Occipital lobe (tissue), 2 donors: ENCODE measurements around the gene GAR1. TPM values are rescaled to one million over a fixed set of nuclear protein-coding genes. Genes with fewer than 3 reads are reported as not detected.
"Not testable (repeated sequence)": the region's sequence is repeated elsewhere in the genome, so short reads cannot be mapped to it uniquely, and the experiment has no call there.

Experiments
- DNase-seq: peaks from one replicate; lab custom pipeline; 2025; lab: John Stamatoyannopoulos, UW
- total RNA-seq: library from RNA; depleted of rRNA; stranded (reverse); fragments of >200 nt; gene quantifications from one replicate; pipeline ENCODE4 v1.2.3, GENCODE V29; 2014

Gene GAR1
- total RNA-seq, 1 donor from 2014 or later, result 3.6 TPM

GRCh38 chr4:109846395-109847098 is 31.0 kb downstream of the GAR1 start:
- no peak for DNase-seq

- DNase-seq, result no peak
Observed at GRCh38 chr4:109847896-109848442, 32.4 kb downstream of the GAR1 start, which contains the start of gene LRIT3. Gene LRIT3, plus strand, starts transcription at chr4:109848107. Its CDS starts 95 bp downstream, at chr4:109848202.

- DNase-seq, result no peak
Observed at GRCh38 chr4:109848501-109848900, 32.9 kb downstream of the GAR1 start.

GRCh38 chr4:109850601-109851000 is 35.0 kb downstream of the GAR1 start:
- DNase-seq, result no peak

- not testable (repeated sequence) for DNase-seq
Observed at GRCh38 chr4:109859426-109860300, 44.1 kb downstream of the GAR1 start.

- no peak for DNase-seq
Observed at GRCh38 chr4:109861271-109861670, 45.7 kb downstream of the GAR1 start.

GRCh38 chr4:109861916-109862511 is 46.5 kb downstream of the GAR1 start:
- no peak for DNase-seq

GRCh38 chr4:109864134-109864533 is 48.6 kb downstream of the GAR1 start:
- no peak for DNase-seq

- no peak for DNase-seq
Observed at GRCh38 chr4:109870061-109870460, 54.5 kb downstream of the GAR1 start.

GRCh38 chr4:109872065-109872464 is 56.5 kb downstream of the GAR1 start:
- DNase-seq, result no peak

- DNase-seq, result no peak
Observed at GRCh38 chr4:109872950-109873656, 57.5 kb downstream of the GAR1 start.

GRCh38 chr4:109873791-109874514 is 58.4 kb downstream of the GAR1 start:
- no peak for DNase-seq

Other genes with a start within 250 kb of the GAR1 start
- gene CASP6, start 112.3 kb upstream of the GAR1 start, total RNA-seq, result 13.6 TPM
- gene PLA2G12A, start 85.7 kb upstream of the GAR1 start, total RNA-seq, result 25.0 TPM
- 3.1 TPM for gene CFI, start 13.8 kb upstream of the GAR1 start, total RNA-seq
- gene RRH, start 12.2 kb downstream of the GAR1 start, total RNA-seq, result not detected
- gene LRIT3, start 32.3 kb downstream of the GAR1 start, total RNA-seq, result 0.16 TPM
- 1.7 TPM for gene EGF, start 97.1 kb downstream of the GAR1 start, total RNA-seq